ACHN (cell line): ENCODE data around the gene PANK4.
A peak's percentile ranks its signal among the peaks of the same experiment; 100 is the strongest.

Source experiments
- DNase-seq: peaks from one replicate; pipeline ENCODE4 v3.0.0-alpha.2; 2015
- in situ Hi-C: cut with HindIII; loops from 2 replicates; pipeline ENCODE4 v1.10.0; 2017; ENCODE audit warnings: low sequenced_read_pairs, low pct_ligation_motif_present, low pct_unique_long_range_greater_than_20kb

Gene PANK4

DNA sequence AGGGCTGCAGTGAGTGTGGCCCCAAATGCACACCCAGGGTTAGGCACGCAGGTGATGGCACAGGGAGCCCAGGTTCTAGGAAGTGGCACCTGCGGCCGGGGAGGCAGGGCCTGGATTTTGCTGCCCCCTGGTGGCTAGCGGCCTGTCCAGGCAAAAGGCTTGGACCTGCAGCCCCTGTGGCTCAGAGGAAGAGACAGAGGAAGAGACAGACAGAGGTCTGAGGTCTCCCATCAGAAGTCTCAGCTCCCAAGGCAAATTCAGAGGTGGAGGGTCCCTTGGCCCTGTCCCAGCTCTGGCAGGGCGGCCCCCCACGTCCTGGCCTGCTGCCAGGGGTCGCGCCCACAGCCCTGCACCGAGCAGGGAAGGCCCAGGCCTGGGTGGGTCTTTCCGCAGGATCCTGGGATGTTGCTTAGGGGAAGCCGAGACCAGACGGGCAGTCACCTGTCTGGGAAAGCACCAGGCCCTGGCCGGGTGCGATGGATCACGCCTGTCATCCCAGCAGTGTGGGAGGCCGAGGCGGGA lies 21.7 kb upstream of the PANK4 start:
- in situ Hi-C loops = no loop called here
- DNase-seq = peak; percentile 68

DNA sequence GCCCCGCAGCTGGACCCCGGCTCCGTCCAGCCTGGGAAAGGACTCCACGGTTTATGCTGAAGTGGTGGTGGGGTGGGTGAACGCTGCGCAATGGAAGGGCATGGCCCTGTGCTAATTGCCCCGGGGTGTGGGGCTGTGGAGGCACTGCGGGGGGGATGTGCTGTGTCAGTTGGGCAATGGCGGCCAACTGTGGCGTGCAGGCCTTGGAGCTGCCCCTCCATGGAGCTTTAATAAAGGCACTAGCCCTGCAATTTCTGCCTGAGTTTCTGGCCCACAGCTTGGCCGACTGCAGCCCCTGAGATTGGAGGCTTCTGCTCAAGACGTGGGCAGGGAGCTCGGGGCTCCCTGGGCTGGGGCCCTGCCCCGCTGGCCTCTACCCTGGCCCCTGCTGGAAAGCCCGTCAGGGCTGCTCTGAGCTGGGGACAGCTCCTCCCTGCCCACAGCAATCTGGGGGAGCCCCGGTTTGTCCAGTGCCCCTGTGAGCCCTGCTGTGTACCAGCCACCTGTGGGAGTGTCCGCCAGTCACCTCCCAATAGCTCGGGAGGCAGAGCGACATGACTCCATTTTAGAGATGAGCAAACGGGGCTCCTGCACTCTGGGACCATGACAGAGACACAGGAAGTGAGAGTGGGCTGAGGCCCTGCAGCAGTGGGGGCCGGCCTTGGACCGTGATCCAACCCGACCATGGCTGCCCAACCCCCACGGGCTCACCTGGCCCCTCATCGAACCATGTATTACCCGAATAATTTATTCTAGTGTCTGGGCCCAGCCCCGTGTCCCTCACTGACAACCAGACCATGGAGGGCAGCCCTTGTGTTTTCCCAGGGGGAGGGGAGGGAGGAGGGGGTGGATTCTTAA lies 21.0 kb upstream of the PANK4 start:
- DNase-seq = peak; percentile 18
- in situ Hi-C loops = no loop called here

- DNase-seq = peak; percentile 91
- in situ Hi-C loops = no loop called here
These were observed 20.3 kb upstream of the PANK4 start for GRCh38 chr1:2546515-2547209.

DNA sequence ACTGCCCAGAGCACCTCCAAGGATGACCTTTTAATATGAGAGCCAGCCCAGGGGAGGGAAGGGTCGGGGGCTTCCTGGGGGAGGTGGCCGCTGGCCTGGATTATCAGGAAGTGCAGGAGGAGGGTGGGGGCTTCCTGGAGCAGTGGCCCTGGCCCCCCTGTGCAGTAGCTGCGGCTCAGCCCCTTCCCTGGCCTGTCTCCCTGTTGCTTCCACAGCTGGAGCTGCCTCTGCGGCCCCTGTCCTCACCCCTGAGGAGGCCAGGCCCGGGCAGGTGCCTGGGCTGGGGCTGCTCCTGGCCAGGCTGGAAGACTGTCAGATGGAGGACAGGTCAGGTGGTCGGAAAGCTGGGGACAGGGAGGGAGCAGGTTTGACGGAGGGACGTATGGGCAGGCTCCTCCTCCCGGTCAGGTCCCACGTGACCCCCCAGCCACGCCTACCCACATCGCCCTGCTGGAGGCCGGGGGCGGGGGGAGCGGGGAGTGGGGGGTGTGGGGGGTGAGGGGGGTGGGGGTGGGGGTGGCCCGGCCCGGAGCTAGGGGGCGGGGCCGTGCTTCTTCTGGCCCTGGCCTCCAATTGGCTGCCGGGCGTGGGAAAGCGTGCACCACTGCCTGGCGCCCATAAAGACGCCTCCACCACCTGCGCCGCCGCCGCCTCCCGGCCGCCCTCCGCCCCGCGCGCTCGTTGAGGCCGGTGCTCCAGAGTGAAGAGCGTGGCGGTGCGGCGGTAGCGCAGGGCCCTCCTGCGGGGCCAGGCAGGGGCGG lies 19.5 kb upstream of the PANK4 start:
- peak; percentile 81 for DNase-seq
- in situ Hi-C loops = no loop called here

GRCh38 chr1:2544875-2545640 lies 18.7 kb upstream of the PANK4 start:
- in situ Hi-C loops = no loop called here
- no peak for DNase-seq

DNA sequence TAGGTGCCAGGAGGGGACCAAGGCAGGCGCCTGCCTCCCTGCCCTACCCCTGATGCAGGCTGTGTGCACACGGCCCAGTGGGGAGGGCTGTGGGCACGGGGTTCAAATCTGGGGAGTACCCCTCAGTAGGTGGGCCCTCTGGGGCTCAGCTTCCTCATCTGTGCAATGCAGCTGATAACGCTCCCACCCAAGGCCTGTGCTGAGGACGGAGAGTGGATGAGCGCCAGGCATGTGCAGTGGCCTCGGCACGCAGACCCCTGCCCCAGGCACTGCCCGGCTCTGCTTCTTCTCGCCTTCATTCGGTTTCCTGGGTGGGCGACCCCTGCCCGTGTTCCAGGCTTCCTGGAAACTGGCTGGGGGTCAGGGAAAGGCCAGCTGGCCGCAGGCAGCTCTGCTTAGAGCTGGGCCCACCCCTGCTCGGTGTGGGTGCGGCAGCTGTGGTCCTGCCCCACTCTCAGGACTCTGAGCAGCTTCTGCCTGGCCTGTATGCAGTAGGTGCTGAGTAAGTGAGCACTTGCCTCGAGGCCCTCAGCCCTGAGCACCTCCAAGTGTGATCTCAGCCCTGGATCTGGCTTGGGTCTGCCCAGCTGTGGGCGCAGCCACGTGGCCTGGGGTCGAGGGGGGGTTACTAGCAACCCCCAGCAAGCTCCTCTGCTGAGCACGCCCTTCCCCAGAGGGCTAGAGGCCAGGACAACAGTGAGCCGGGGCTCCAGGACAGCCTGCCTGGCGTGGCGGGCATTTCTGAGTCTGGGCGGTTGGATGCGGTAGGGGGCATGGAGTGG lies 17.9 kb upstream of the PANK4 start:
- in situ Hi-C loops = no loop called here
- no peak for DNase-seq

DNA sequence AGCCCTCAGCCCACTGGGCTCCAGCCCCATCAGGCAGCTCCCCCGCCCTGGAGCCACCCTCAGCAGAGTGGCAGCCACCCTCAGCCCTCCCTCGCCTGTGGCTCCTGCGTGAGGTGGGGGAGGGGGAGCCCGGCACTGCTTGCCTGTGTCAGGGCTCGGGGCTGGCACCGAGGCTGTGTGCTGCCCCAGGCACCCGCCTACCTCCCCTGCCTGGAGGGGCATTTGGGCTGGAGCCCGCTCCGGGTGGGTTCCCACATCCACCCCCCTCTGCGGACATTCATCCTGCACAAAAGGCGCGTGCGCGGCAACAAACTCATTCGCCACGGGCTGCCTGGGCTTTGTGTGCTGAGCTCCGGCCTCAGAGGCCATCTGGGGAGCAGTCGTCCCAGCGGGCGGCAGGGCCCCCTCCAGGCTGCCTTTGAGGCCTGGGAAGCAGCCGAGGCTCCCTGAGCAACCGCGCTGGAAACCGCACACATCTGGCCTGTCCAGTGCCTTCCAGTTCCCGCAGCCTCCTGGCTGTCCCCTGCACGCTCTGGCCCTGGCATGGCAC lies 17.2 kb upstream of the PANK4 start:
- DNase-seq = no peak
- in situ Hi-C loops = no loop called here

DNA sequence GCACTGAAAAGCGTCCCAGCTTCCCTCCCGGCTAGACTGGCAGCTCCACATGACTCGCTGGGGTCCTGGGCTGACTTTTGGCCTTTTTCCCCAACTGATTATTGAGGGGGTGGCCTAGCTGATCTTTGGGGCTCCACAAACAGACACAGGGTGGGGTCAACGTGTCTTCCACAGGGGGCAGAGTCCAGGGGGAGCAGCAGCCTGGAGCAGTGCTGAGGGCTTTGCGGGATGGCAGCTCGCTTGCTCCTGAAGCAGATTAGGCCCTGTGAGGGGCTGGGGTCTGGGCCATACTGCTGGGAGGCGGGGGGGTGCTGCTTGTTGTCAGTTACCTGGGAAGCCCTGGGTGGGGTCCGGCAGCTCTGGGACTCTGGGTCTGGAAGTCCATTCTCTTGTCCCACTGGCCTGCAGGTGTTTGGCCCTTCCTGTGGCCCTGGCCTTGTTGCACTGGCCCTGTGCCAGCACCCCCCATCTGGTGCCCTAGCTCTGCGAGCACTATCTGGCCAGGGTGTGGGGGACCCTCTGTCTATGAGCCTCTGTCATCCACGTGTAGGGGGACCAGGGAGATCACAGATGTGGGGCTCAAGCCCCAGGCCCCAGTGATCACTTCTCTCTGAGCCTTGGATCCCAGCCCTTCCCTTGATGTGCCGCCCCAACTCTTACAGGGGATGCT lies 16.0 kb upstream of the PANK4 start:
- DNase-seq = no peak
- in situ Hi-C loops = no loop called here

DNA sequence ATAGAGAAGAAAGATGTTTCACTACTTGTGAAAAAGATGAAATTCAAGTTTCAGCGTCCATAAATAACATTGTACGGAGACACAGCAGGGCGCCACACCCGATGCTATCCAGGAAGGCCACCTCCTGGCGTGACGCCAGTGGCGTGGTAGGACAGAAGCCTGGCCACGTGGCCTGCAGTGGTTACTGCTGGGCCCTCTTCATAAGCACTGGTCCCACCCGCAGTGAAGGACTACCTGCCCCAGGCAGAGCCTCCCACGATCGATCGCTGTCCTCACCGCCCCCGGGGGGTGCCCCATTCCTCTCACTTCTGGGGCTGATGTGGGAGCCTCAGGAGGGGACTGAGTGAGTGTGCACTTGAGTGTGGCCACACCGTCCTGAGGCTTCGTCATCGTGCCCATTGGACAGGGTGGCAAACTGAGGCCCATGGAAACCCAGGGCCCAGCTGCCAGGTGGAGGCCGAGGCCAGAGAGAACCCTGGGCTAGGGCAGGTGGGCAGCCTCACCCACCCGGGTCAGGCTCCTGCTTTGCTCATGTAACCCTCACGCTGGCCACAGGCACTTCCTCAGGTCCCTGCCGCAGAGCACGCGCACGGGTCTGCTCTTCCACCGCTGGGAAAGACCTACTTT lies 15.3 kb upstream of the PANK4 start:
- no peak for DNase-seq
- in situ Hi-C loops = no loop called here

DNA sequence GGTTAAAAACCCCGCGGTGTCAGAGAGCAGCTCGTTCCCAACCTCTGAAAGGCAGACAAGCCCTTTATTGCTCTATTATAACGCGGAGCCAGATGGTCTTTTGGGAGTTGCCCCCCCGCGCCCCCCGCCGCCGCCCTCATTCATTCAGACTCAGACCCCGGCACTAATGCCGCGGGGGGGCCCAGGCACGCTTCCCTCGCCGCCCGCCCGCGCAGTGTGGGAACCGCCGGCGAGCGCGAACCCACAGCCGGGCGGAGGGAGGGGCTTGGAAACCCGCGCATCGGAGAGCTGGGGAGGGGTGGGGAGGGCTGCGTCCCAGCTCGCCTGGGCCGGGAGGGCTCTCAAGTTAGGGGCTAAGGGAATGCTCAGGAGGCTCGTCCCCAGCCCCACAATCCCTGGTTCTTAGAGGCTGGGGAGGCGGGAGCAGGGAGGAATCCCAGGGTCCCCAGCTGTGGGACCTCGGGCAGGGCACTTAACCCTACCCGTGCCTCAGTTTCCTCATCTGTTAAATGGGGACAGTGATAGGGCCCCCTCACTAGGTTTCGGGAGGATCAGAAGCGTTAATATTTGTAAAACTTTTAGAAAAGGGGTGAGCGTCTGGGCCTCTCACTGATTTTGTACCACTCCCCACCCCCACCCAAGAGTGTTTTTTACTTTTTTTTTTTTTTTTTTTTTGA lies 14.6 kb upstream of the PANK4 start:
- no peak for DNase-seq
- in situ Hi-C loops = no loop called here

DNA sequence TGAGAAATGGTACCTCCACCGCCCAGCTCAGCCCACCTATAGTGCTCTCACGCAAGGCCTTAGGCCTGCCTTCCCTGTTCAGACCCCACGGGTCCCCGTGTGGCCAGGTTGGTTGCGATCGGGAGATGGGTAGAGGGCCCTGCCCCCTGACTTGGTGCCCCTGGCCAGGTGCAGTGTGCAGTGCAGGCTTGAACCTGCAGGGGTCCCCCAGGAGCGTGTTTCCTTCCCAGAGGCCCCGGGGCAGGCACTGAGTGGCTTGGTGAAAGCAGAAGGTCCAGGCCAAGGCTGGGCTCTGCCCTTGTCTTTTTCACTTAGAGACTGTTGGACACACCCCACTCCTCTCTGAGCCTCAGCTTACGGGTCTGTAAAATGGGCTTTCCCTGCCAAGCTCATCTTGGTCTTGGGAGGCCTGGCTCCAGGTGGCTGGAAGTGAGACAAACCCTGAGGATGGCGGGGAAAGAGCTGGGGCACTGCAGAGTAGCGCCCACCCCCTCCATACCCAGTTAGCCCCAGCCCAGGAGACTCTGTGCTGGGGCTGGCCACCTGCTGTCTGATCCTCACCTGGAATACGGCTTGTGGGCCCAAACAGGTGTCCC lies 13.0 kb upstream of the PANK4 start:
- DNase-seq = peak; percentile 16
- in situ Hi-C loops = no loop called here

DNA sequence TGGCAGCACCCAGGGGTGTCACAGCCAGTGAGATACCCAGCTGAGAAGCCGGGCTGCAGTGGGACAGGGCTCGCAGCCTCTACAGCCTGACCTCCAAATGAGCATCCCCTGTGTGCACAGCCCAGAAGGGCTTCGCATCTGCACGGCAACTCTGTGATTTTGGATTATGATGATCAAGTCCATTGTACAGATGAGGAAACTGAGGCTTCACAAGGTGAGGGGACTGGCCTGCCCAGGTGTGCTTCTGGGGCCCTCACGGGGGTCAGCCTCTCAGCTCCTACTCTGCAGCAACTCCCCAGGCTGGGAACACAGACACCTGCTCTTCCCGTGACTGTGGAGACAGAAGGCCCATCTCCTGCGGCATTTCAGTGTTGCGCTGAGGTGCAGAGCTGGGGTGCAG lies 12.5 kb upstream of the PANK4 start:
- DNase-seq = no peak
- in situ Hi-C loops = no loop called here

DNA sequence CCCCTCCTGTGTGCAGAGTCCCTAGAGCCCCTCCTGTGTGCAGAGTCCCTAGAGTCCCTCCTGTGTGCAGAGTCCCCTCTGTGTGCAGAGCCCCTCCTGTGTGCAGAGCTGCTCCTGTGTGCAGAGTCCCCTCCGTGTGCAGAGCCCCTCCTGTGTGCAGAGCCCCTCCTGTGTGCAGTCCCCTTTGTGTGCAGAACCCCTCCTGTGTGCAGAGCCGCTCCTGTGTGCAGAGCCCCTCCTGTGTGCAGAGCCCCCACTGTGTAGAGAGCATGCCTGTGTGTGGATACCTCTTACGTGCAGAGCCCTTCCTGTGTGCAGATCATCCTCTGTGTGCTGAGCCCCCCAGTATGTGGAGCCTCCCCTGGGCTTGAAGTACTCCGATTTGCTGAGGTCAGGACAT lies 12.0 kb upstream of the PANK4 start:
- in situ Hi-C loops = no loop called here
- DNase-seq = no peak

DNA sequence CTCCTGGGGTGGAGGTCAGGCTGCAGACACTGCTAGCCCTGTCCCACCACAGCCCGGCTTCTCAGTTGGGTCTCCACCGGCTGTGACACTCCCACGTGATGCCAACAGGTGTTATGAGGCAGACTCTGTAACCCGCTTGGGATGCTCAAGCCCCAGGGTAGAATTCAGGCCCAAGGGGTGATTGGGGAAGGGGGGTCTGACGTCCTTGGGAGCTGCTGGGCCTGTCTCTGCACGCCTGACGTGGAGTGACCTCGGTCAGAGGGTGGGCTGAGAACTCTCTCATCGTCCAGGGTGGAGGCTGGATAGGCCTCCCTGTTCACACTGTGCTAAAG lies 11.4 kb upstream of the PANK4 start:
- in situ Hi-C loops = no loop called here
- no peak for DNase-seq

DNA sequence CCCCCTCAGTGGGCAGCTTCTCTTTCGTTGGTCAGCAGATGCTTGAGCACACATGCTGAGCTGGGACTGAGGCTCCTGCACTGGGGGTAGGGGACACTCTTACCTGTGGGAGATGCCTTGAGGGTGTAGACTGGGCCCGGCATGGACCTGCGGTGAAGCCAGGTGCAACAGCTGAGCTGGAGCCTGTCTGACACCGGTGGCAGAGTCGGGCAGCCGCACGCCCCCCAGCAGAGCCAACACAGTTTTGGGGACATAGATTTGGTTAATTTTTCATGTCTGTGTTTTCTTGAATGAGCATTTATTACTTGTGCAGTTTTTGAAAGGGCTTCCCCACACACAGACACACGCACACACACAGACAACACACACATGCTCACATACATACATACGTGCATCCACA lies 9.6 kb upstream of the PANK4 start:
- no peak for DNase-seq
- in situ Hi-C loops = no loop called here

GRCh38 chr1:2535455-2535854 lies 9.1 kb upstream of the PANK4 start:
- in situ Hi-C loops = no loop called here
- DNase-seq = no peak
